Measurements from ENCODE around the gene OR2V1. TPM values are rescaled to one million over a fixed set of nuclear protein-coding genes. Genes with fewer than 3 reads are reported as not detected.

OR2V1 gene
- total RNA-seq, 1 experiment from 2014 or later, result not detected

GRCh38 chr5:181118369-181118768, 12.6 kb downstream of the OR2V1 start:
- Histone ChIP-seq H3K4me1 (ENCODE audit: control insufficient read depth in 1 of 2, insufficient read depth in 2 of 2, low read length in 2 of 2) (peaks cover 10 to 14% of the 10 kb centered on the region in 2 experiments), H2AFZ (ENCODE audit: low read depth, low read length, poor library complexity, severe bottlenecking) (no peak overlapping the region), H3K9ac (ENCODE audit: low read length) (no peak overlapping the region), H3K36me3 (ENCODE audit: control insufficient read depth in 1 of 2, insufficient read depth in 2 of 2, low read length in 2 of 2) (no peaks in the 10 kb centered on the region), H3K9me2 (ENCODE audit: insufficient read depth) (no peaks in the 10 kb centered on the region), H3K4me3 (replicated peaks in 1 of 2; ENCODE audit: low read depth in 1 of 2, low read length in 2 of 2) (no peak overlapping the region), H3K27ac (ENCODE audit: low read depth, low read length) (no peak overlapping the region), H3K9me3 (ENCODE audit: control insufficient read depth in 1 of 2, insufficient read depth in 1 of 2, low read depth in 1 of 2, low read length in 2 of 2) (no peaks in the 10 kb centered on the region), H3K4me2 (ENCODE audit: low read length) (no peak overlapping the region), H4K20me1 (ENCODE audit: insufficient read depth) (no peaks in the 10 kb centered on the region), H3K79me2 (ENCODE audit: insufficient read depth, low read length) (no peaks in the 10 kb centered on the region), H3K27me3 (ENCODE audit: insufficient read depth, low read length) (no peaks in the 10 kb centered on the region)
- ChIA-PET CTCF (interaction anchor here (0.6 kb wide), 1 partner anchor 52 kb away, joined by 3 read pairs; no protein-coding TSS in a partner anchor), POLR2A (interaction anchor here (1.0 kb wide), 1 partner anchor 52 kb away, joined by 4 read pairs; no protein-coding TSS in a partner anchor), RAD21 (ENCODE audit: low non-redundant PET in 1 of 2, low total read pairs in 2 of 2, uncharacterized antibody in 2 of 2, unreplicated experiment in 2 of 2) (no interaction called here)
- intact Hi-C loops (cut with micrococcal nuclease), result no loop called here
- no TSS peak for BruUV-seq (replicated peaks)
- DNase-seq (ENCODE audit: low read depth, low spot score) (no peak), ATAC-seq (no peak)
- no peak for TF ChIP-seq SP1 (IDR thresholded peaks at IDR 0.05; ENCODE audit: low read depth)
- TF ChIP-seq CTCF (IDR thresholded peaks at IDR 0.05 in 2 of 3, conservative IDR thresholded peaks at IDR 0.05 in 1 of 3; ENCODE audit: borderline replicate concordance in 1 of 3, insufficient read depth in 1 of 3, low read depth in 2 of 3, low read length in 2 of 3), result no peak
- TF ChIP-seq JUND (IDR thresholded peaks at IDR 0.05), result no peak
- no peak for TF ChIP-seq ZBTB33 (IDR thresholded peaks at IDR 0.05; ENCODE audit: extremely low read depth, insufficient replicate concordance, low read length)
- TF ChIP-seq YY1 (IDR thresholded peaks at IDR 0.05; ENCODE audit: extremely low read depth, insufficient replicate concordance, low read depth, low read length), result no peak
- TF ChIP-seq EZH2phosphoT487 (IDR thresholded peaks at IDR 0.05; ENCODE audit: borderline replicate concordance), result no peak
- TF ChIP-seq ZNF274 (IDR thresholded peaks at IDR 0.05; ENCODE audit: low read depth, low read length), result no peak
- TF ChIP-seq RAD21 (IDR thresholded peaks at IDR 0.05; ENCODE audit: low read depth), result no peak
- TF ChIP-seq EZH2 (IDR thresholded peaks at IDR 0.05), result no peak
- TF ChIP-seq TCF7L2 (IDR thresholded peaks at IDR 0.05; ENCODE audit: borderline replicate concordance, extremely low read depth, insufficient read depth, insufficient read length), result no peak
- TF ChIP-seq ELF1 (IDR thresholded peaks at IDR 0.05; ENCODE audit: borderline replicate concordance, low read depth), result no peak
- no peak for TF ChIP-seq CBX3 (IDR thresholded peaks at IDR 0.05; ENCODE audit: low read depth)
- TF ChIP-seq EGR1 (IDR thresholded peaks at IDR 0.05; ENCODE audit: low read depth), result no peak
- TF ChIP-seq POLR2AphosphoS5 (IDR thresholded peaks at IDR 0.05; ENCODE audit: low read depth, low read length), result no peak
- TF ChIP-seq, protein P1, sequence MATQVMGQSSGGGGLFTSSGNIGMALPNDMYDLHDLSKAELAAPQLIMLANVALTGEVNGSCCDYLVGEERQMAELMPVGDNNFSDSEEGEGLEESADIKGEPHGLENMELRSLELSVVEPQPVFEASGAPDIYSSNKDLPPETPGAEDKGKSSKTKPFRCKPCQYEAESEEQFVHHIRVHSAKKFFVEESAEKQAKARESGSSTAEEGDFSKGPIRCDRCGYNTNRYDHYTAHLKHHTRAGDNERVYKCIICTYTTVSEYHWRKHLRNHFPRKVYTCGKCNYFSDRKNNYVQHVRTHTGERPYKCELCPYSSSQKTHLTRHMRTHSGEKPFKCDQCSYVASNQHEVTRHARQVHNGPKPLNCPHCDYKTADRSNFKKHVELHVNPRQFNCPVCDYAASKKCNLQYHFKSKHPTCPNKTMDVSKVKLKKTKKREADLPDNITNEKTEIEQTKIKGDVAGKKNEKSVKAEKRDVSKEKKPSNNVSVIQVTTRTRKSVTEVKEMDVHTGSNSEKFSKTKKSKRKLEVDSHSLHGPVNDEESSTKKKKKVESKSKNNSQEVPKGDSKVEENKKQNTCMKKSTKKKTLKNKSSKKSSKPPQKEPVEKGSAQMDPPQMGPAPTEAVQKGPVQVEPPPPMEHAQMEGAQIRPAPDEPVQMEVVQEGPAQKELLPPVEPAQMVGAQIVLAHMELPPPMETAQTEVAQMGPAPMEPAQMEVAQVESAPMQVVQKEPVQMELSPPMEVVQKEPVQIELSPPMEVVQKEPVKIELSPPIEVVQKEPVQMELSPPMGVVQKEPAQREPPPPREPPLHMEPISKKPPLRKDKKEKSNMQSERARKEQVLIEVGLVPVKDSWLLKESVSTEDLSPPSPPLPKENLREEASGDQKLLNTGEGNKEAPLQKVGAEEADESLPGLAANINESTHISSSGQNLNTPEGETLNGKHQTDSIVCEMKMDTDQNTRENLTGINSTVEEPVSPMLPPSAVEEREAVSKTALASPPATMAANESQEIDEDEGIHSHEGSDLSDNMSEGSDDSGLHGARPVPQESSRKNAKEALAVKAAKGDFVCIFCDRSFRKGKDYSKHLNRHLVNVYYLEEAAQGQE (IDR thresholded peaks at IDR 0.05; ENCODE audit: low read depth), result no peak
